NCI-H774 (cell line): ENCODE measurements around the gene ANKRD10.

ENCODE experiments used
- DNase-seq: peaks from one replicate; lab custom pipeline; 2025; lab: John Stamatoyannopoulos, UW

ANKRD10 gene

GRCh38 chr13:110830800-110831371, 84.0 kb downstream of the ANKRD10 start:
- no peak for DNase-seq

GRCh38 chr13:110830331-110830730, 84.5 kb downstream of the ANKRD10 start:
- DNase-seq: no peak

- no peak for DNase-seq
These were observed 85.4 kb downstream of the ANKRD10 start for GRCh38 chr13:110829486-110829885.

GRCh38 chr13:110828705-110829104, 86.2 kb downstream of the ANKRD10 start:
- DNase-seq: no peak
